ENCODE results near the gene ZDHHC8. TPM values are rescaled to one million over a fixed set of nuclear protein-coding genes. Genes with fewer than 3 reads are reported as not detected.

ZDHHC8 gene
- total and polyA plus RNA-seq, 2 donors = 3.5 to 38.8 TPM

DNA sequence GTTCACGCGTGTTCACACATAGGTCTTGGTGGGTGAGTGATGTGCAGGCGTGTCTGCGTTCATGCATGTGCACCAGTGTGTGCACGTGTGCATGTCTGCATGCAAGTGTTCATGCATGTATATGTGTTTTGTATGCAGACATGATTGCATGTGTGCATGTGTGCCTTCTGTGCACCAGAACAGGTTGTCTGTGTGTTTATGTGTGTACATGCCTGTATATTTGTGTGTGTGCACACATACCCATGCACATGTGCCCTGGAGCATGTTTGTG is 4.9 kb downstream of the ZDHHC8 start:
- Histone ChIP-seq H3K27ac (ENCODE audit: low read depth) (no peak overlapping the region), H3K4me1 (ENCODE audit: insufficient read depth) (peaks cover 4% of the 10 kb centered on the region), H3K4me3 (ENCODE audit: low read depth, low read length) (no peak overlapping the region), H3K36me3 (ENCODE audit: insufficient read depth) (no peaks in the 10 kb centered on the region)
- no peak for DNase-seq (ENCODE audit: extremely low spot score)
- WGBS = 95% methylated on average over 5 of the region's 5 CpGs

- H3K36me3 ChIP-seq (ENCODE audit: insufficient read depth) = no peaks in the 10 kb centered on the region
- DNase-seq (ENCODE audit: extremely low spot score) = no peak
- no peak overlapping the region for H3K4me3 ChIP-seq (ENCODE audit: low read depth, low read length)
- H3K4me1 ChIP-seq (ENCODE audit: insufficient read depth) = peaks cover 4% of the 10 kb centered on the region
- 82% methylated on average over 13 of the region's 13 CpGs for WGBS
- no peak overlapping the region for H3K27ac ChIP-seq (ENCODE audit: low read depth)
These were observed 5.5 kb downstream of the ZDHHC8 start for GRCh38 chr22:20137113-20137512.

- no peak overlapping the region for H3K4me3 ChIP-seq (ENCODE audit: low read depth, low read length)
- no peak overlapping the region for H3K27ac ChIP-seq (ENCODE audit: low read depth)
- peaks cover 2% of the 10 kb centered on the region for H3K4me1 ChIP-seq (ENCODE audit: insufficient read depth)
- WGBS = 37% methylated on average over 26 of the region's 26 CpGs
- DNase-seq (ENCODE audit: extremely low spot score) = no peak
- no peaks in the 10 kb centered on the region for H3K36me3 ChIP-seq (ENCODE audit: insufficient read depth)
These were observed 6.2 kb downstream of the ZDHHC8 start for GRCh38 chr22:20137671-20138416.

DNA sequence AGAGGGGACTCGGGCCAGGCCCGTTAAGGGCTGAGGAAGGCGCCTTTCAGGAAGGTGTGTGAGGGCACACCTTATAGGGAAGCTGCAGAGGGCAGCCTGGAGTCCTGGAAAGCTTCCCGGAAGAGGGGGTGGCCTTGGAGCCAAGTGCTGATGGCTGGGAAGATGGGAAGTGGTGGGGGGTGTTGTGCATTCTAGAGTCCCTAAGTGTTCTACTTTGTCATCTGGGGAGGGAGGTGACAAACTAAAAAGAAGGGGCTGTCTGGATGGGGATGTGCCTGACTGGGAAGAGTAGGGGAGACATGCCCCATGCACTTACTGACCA is 6.8 kb downstream of the ZDHHC8 start:
- no peaks in the 10 kb centered on the region for H3K4me1 ChIP-seq (ENCODE audit: insufficient read depth)
- no peaks in the 10 kb centered on the region for H3K36me3 ChIP-seq (ENCODE audit: insufficient read depth)
- no peak for DNase-seq (ENCODE audit: extremely low spot score)
- WGBS = 55% methylated on average over 4 of the region's 4 CpGs
- no peak overlapping the region for H3K27ac ChIP-seq (ENCODE audit: low read depth)
- no peak overlapping the region for H3K4me3 ChIP-seq (ENCODE audit: low read depth, low read length)

GRCh38 chr22:20138868-20139267 is 7.3 kb downstream of the ZDHHC8 start:
- H3K4me3 ChIP-seq (ENCODE audit: low read depth, low read length) = no peak overlapping the region
- WGBS = 93% methylated on average over 16 of the region's 16 CpGs
- H3K4me1 ChIP-seq (ENCODE audit: insufficient read depth) = no peaks in the 10 kb centered on the region
- H3K27ac ChIP-seq (ENCODE audit: low read depth) = no peak overlapping the region
- no peak for DNase-seq (ENCODE audit: extremely low spot score)
- no peaks in the 10 kb centered on the region for H3K36me3 ChIP-seq (ENCODE audit: insufficient read depth)

DNA sequence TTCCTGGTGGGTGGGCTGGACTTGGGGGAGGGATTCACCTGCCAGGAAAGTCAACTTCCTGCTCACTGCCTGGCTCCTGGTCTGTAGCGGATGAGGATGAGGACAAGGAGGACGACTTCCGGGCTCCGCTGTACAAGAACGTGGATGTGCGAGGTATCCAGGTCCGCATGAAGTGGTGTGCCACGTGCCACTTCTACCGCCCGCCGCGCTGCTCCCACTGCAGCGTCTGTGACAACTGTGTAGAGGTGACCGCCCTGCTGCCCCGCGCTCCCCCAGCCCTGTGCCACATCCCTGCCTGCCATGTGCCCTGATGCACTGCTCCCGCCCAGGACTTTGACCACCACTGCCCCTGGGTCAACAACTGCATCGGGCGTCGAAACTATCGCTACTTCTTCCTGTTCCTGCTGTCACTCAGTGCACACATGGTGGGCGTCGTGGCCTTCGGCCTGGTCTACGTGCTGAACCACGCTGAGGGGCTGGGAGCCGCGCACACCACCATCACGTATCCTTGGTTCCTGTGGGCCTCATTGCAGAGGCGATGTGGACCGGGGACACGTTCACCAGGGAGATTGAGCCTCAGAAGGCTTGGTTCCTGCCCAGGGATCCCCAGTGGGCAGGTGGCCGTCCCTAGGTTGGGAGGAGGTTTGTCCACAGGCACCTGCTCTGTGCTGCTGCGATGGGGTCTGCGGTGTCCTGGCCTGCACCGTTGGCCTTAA is 7.9 kb downstream of the ZDHHC8 start:
- no peak overlapping the region for H3K4me3 ChIP-seq (ENCODE audit: low read depth, low read length)
- H3K36me3 ChIP-seq (ENCODE audit: insufficient read depth) = no peaks in the 10 kb centered on the region

GRCh38 chr22:20140107-20140445 is 8.5 kb downstream of the ZDHHC8 start:
- DNase-seq (ENCODE audit: extremely low spot score) = no peak

More for the DNA sequence above, 7.9 kb downstream of the ZDHHC8 start:
- Histone ChIP-seq H3K4me1 (ENCODE audit: insufficient read depth) (no peaks in the 10 kb centered on the region), H3K27ac (ENCODE audit: low read depth) (no peak overlapping the region)
- no peak for DNase-seq (ENCODE audit: extremely low spot score)
- WGBS = 94% methylated on average over 36 of the region's 36 CpGs

DNA sequence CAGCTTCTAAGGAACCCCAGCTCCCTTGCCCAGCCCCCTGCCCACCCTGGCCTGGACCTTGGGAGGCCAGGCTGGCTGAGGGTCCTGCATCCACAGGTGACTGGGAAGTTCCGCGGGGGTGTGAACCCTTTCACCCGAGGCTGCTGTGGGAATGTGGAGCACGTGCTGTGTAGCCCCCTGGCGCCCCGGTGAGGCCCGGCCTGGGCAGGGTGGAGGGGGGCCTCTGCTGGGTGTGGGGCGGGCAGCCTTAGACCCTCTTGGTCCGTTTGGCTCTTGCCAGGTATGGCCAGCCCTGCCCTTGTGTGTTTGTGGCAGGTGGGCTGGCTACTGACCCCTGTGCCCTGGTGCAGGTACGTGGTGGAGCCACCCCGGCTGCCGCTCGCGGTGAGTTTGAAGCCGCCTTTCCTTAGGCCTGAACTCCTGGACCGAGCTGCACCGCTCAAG is 8.9 kb downstream of the ZDHHC8 start:
- DNase-seq (ENCODE audit: extremely low spot score) = no peak
- WGBS = 92% methylated on average over 17 of the region's 17 CpGs
- Histone ChIP-seq H3K4me3 (ENCODE audit: low read depth, low read length) (no peak overlapping the region), H3K27ac (ENCODE audit: low read depth) (no peak overlapping the region), H3K4me1 (ENCODE audit: insufficient read depth) (no peaks in the 10 kb centered on the region), H3K36me3 (ENCODE audit: insufficient read depth) (no peaks in the 10 kb centered on the region)

More at GRCh38 chr22:20140107-20140445, 8.5 kb downstream of the ZDHHC8 start:
- H3K27ac ChIP-seq (ENCODE audit: low read depth) = no peak overlapping the region
- 91% methylated on average over 11 of the region's 11 CpGs for WGBS
- H3K4me3 ChIP-seq (ENCODE audit: low read depth, low read length) = no peak overlapping the region
- H3K36me3 ChIP-seq (ENCODE audit: insufficient read depth) = no peaks in the 10 kb centered on the region
- no peaks in the 10 kb centered on the region for H3K4me1 ChIP-seq (ENCODE audit: insufficient read depth)

DNA sequence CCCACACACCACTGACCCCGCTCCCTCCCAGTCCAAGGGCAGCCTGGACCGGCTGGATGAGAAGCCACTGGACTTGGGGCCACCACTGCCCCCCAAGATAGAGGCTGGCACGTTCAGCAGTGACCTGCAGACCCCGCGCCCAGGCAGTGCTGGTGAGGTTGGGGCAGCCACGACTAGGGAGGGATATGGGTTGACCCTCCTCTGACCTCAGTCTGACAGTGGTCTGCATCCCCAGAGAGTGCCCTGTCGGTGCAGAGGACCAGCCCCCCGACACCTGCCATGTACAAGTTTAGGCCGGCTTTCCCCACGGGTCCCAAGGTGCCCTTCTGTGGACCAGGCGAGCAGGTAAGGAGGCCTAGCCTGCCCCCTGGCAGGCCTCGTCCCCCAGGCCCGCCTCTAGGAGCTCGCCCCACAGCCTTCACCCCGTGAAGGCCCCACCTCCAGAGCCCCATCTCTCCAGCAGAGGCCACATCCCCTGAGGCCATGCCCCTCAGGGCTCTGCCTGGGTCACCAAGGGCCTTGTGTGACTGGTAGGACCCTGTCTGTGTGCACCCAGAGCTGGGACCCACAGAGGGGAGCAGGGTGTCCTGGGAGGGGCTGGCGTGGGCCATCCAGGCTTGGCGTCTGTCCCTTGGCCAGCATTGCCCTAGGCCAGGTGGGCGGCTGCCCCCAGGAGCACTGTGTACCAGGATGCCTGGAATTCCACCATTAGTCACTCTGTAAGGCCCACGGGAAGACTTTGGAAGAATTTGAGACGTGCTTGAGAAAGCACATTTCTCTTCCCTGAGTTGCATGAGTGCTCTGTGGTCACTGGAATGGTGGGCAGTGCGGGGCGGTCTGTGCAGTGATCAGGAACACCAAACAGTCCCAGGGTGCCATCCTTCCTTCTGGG is 9.8 kb downstream of the ZDHHC8 start:
- Histone ChIP-seq H3K36me3 (ENCODE audit: insufficient read depth) (no peaks in the 10 kb centered on the region), H3K4me1 (ENCODE audit: insufficient read depth) (no peaks in the 10 kb centered on the region), H3K4me3 (ENCODE audit: low read depth, low read length) (no peak overlapping the region), H3K27ac (ENCODE audit: low read depth) (no peak overlapping the region)
- DNase-seq (ENCODE audit: extremely low spot score) = no peak
- 88% methylated on average over 22 of the region's 22 CpGs for WGBS

DNA sequence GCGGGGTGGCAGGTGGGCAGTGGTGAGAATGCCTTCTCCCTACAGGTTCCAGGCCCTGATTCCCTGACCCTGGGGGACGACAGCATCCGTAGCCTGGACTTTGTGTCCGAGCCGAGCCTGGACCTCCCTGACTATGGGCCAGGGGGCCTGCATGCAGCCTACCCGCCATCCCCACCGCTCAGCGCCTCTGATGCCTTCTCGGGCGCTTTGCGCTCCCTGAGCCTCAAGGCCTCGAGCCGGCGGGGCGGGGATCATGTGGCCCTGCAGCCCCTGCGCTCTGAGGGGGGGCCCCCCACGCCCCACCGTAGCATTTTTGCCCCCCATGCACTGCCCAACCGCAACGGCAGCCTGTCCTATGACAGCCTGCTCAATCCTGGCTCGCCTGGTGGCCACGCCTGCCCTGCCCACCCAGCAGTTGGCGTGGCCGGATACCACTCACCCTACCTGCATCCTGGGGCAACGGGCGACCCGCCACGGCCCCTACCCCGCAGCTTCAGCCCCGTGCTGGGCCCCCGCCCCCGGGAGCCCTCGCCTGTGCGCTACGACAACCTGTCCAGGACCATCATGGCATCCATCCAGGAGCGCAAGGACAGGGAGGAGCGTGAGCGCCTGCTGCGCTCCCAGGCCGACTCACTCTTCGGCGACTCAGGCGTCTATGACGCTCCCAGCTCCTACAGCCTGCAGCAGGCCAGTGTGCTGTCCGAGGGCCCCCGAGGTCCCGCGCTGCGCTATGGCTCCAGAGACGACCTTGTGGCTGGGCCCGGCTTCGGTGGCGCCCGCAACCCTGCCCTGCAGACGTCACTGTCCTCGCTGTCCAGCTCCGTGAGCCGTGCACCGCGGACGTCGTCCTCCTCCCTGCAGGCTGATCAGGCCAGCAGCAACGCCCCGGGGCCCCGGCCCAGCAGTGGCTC is 11.4 kb downstream of the ZDHHC8 start:
- Histone ChIP-seq H3K4me1 (ENCODE audit: insufficient read depth) (no peaks in the 10 kb centered on the region), H3K27ac (ENCODE audit: low read depth) (no peak overlapping the region), H3K4me3 (ENCODE audit: low read depth, low read length) (no peak overlapping the region), H3K36me3 (ENCODE audit: insufficient read depth) (no peaks in the 10 kb centered on the region)
- no peak for DNase-seq (ENCODE audit: extremely low spot score)
- WGBS = 91% methylated on average over 65 of the region's 65 CpGs

DNA sequence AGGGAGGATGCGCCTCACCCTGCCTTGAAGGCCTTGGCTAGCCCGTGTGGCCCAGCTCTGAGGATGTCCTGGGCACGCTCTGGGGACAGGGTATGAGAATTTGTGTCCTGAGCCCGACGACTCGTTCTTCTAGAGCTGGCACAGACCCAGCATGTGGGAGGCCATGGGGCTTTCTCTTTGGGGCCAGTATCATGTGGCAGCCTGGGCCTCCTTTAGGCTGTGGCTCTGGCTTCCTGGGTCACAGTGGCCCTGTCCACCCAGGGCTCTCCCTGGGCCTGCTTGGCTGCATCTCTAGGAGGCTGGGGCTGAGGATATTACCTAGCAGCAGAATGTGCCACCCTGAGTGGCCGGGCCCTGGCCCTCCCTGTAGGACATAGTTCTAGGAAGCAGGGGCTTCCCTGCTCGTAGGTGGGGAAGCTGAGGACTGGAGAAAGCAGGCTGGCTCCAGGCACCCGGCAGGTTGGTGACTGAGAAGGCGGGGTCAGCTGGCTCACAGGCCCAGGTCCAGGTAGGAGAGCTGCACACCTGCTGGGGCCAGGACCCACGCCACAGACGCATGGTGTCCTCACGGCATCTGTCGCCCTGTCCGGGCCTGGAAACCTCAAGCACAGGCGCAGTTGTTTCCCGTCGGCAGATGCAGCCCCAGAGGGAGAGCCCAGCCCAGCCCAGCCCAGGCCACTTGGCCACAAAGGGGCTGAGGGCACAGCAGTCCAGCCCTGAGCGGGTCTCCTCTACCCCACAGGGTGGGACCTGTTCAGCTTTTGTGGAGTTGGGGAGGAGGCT is 12.5 kb downstream of the ZDHHC8 start:
- Histone ChIP-seq H3K36me3 (ENCODE audit: insufficient read depth) (no peaks in the 10 kb centered on the region), H3K27ac (ENCODE audit: low read depth) (no peak overlapping the region), H3K4me1 (ENCODE audit: insufficient read depth) (no peaks in the 10 kb centered on the region), H3K4me3 (ENCODE audit: low read depth, low read length) (no peak overlapping the region)
- WGBS = 87% methylated on average over 19 of the region's 19 CpGs
- no peak for DNase-seq (ENCODE audit: extremely low spot score)

- WGBS = 89% methylated on average over 22 of the region's 22 CpGs
- no peaks in the 10 kb centered on the region for H3K36me3 ChIP-seq (ENCODE audit: insufficient read depth)
These were observed 13.7 kb downstream of the ZDHHC8 start for GRCh38 chr22:20145206-20145831.

More at GRCh38 chr22:20145206-20145831, 13.7 kb downstream of the ZDHHC8 start:
- DNase-seq (ENCODE audit: extremely low spot score) = no peak
- Histone ChIP-seq H3K27ac (ENCODE audit: low read depth) (no peak overlapping the region), H3K4me1 (ENCODE audit: insufficient read depth) (no peaks in the 10 kb centered on the region), H3K4me3 (ENCODE audit: low read depth, low read length) (no peak overlapping the region)
